NCI-H2029 treated with DMSO at 0.1 percent for 48 hours (cell line): ENCODE results near the gene MX1.
"Not testable (repeated sequence)": the region's sequence is repeated elsewhere in the genome, so short reads cannot be mapped to it uniquely, and the experiment has no call there.

Experiments
- DNase-seq: peaks from one replicate; lab custom pipeline; 2025; lab: John Stamatoyannopoulos, UW

The MX1 gene

GRCh38 chr21:41407541-41408460 is 18.2 kb upstream of the MX1 start:
- no peak for DNase-seq

GRCh38 chr21:41410361-41410760 is 15.7 kb upstream of the MX1 start:
- DNase-seq: no peak

GRCh38 chr21:41410767-41411448 is 15.1 kb upstream of the MX1 start:
- no peak for DNase-seq

GRCh38 chr21:41411449-41412089 is 14.5 kb upstream of the MX1 start:
- DNase-seq: peak; percentile 55

- DNase-seq: not testable (repeated sequence)
Measured at GRCh38 chr21:41417505-41417904, 8.5 kb upstream of the MX1 start.

- DNase-seq: no peak
Measured at GRCh38 chr21:41418393-41418792, 7.6 kb upstream of the MX1 start.

GRCh38 chr21:41418956-41419680 is 6.9 kb upstream of the MX1 start:
- no peak for DNase-seq

- peak; percentile 50 for DNase-seq
Measured at GRCh38 chr21:41419921-41420862, 5.8 kb upstream of the MX1 start.

GRCh38 chr21:41420998-41421397 is 5.0 kb upstream of the MX1 start:
- DNase-seq: not testable (repeated sequence)

GRCh38 chr21:41422546-41423304 is 3.3 kb upstream of the MX1 start:
- no peak for DNase-seq

- DNase-seq: not testable (repeated sequence)
Measured at GRCh38 chr21:41423305-41423636, 2.8 kb upstream of the MX1 start.

- no peak for DNase-seq
Measured at GRCh38 chr21:41425588-41425953, 468 bp upstream of the MX1 start.

- no peak for DNase-seq
Measured at GRCh38 chr21:41426676-41427404, 801 bp downstream of the MX1 start.

GRCh38 chr21:41427556-41427955 is 1.5 kb downstream of the MX1 start:
- DNase-seq: no peak

- DNase-seq: no peak
Measured at GRCh38 chr21:41428311-41428710, 2.3 kb downstream of the MX1 start.

GRCh38 chr21:41428847-41429246 is 2.8 kb downstream of the MX1 start:
- DNase-seq: no peak

- DNase-seq: no peak
Measured at GRCh38 chr21:41429305-41429704, 3.3 kb downstream of the MX1 start.

GRCh38 chr21:41429925-41430491 is 4.0 kb downstream of the MX1 start:
- no peak for DNase-seq

- DNase-seq: no peak
Measured at GRCh38 chr21:41431788-41432548, 5.9 kb downstream of the MX1 start.
